Osteoblast (primary cell): ENCODE measurements around the gene EML3. TPM values are rescaled to one million over a fixed set of nuclear protein-coding genes. Genes with fewer than 3 reads are reported as not detected.

Experiments used
- DNase-seq: peaks from one replicate; pipeline ENCODE4 v3.0.0; 2011; ENCODE audit warnings: low spot score, mixed read lengths; ENCODE audit not compliant: insufficient read length; ENCODE audit errors: missing footprints
- H2AFZ ChIP-seq: 2 replicates; pipeline ENCODE4 v1.6.0; 2011; ENCODE audit warnings: mild to moderate bottlenecking, low read length
- H3K27ac ChIP-seq: 2 replicates; pipeline ENCODE4 v1.5.1; 2011; ENCODE audit warnings: mild to moderate bottlenecking, low read depth, low read length, moderate library complexity
- H3K27me3 ChIP-seq: 2 replicates; pipeline ENCODE4 v1.6.0; 2012; ENCODE audit warnings: mild to moderate bottlenecking, control low read depth, inconsistent platforms, low read length, moderate library complexity; ENCODE audit not compliant: insufficient read depth
- H3K36me3 ChIP-seq: 2 replicates; pipeline ENCODE4 v1.5.1; 2011; ENCODE audit warnings: mild to moderate bottlenecking, low read length, control low read depth, moderate library complexity; ENCODE audit not compliant: insufficient read depth
- H3K4me1 ChIP-seq: 2 replicates; pipeline ENCODE4 v1.5.1; 2011; ENCODE audit warnings: mild to moderate bottlenecking, low read length, control low read depth, moderate library complexity; ENCODE audit not compliant: insufficient read depth
- H3K4me2 ChIP-seq: 2 replicates; pipeline ENCODE4 v1.6.0; 2011; ENCODE audit warnings: mild to moderate bottlenecking, low read length; ENCODE audit not compliant: insufficient read depth
- H3K4me3 ChIP-seq: fragments of 200-600 bp; sonication (generic); 3 replicates; pipeline ENCODE4 v1.5.1; 2012; ENCODE audit warnings: mild to moderate bottlenecking, low read length, inconsistent platforms; ENCODE audit not compliant: insufficient read depth
- H3K79me2 ChIP-seq: 2 replicates; pipeline ENCODE4 v1.6.0; 2012; ENCODE audit warnings: mild to moderate bottlenecking, low read length, control low read depth, inconsistent platforms; ENCODE audit not compliant: insufficient read depth
- H3K9me3 ChIP-seq: 2 replicates; pipeline ENCODE4 v1.5.1; 2011; ENCODE audit warnings: low read depth, low read length, control low read depth
- H4K20me1 ChIP-seq: 2 replicates; pipeline ENCODE4 v1.6.0; 2012; ENCODE audit warnings: mild to moderate bottlenecking, low read length, control low read depth; ENCODE audit not compliant: insufficient read depth
- total RNA-seq: library from RNA; depleted of rRNA; stranded (reverse); fragments of >200 nt; gene quantifications from 2 replicates; pipeline ENCODE4 v1.2.3, GENCODE V29; 2012
- TF ChIP-seq, protein P1 (sequence below): IDR thresholded peaks from 2 replicates; pipeline ENCODE4 v1.5.1; 2011; ENCODE audit warnings: mild to moderate bottlenecking, low read depth, low read length, moderate library complexity; ENCODE audit errors: extremely low read depth

EML3 gene
- total RNA-seq, 1 donor, result 26.4 TPM

DNA sequence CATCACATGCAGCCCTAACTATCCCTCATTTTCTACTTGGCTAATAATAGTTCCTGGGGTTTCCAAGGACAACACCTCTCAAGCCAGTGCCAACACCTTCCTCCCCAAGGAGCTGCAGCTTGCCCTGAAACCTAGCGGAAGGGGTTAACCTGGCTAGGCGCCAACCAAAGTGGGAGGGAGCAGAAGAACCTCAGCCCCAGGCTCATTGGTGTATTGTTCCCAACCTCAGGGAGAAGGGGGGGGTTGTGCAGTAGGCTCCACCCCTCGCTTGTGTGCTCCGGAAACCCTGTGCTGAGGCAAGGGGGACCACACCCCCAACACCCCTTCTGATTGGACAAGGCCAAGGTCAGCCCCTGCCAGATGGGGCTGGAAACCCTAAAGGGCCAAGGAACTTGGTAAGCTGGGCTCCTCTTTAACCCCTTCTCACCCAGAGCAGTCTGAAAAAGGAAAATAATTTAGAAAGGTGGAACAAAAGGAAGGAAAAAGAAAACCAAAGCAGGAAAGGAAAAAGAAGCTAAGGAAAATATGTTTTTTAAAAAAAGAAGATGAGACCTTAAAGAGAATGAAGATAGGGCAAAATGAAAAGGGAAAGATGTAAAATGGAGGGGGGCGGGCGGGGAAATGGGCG is 13.4 kb downstream of the EML3 start:
- TF ChIP-seq, protein P1, sequence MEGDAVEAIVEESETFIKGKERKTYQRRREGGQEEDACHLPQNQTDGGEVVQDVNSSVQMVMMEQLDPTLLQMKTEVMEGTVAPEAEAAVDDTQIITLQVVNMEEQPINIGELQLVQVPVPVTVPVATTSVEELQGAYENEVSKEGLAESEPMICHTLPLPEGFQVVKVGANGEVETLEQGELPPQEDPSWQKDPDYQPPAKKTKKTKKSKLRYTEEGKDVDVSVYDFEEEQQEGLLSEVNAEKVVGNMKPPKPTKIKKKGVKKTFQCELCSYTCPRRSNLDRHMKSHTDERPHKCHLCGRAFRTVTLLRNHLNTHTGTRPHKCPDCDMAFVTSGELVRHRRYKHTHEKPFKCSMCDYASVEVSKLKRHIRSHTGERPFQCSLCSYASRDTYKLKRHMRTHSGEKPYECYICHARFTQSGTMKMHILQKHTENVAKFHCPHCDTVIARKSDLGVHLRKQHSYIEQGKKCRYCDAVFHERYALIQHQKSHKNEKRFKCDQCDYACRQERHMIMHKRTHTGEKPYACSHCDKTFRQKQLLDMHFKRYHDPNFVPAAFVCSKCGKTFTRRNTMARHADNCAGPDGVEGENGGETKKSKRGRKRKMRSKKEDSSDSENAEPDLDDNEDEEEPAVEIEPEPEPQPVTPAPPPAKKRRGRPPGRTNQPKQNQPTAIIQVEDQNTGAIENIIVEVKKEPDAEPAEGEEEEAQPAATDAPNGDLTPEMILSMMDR, result no peak
- peak overlapping the region; percentile 13 for H3K27ac ChIP-seq
- H3K4me1 ChIP-seq, result peaks cover 27% of the 10 kb centered on the region
- H3K27me3 ChIP-seq, result no peaks in the 10 kb centered on the region
- H3K79me2 ChIP-seq, result peaks cover 43% of the 10 kb centered on the region
- peaks cover 27% of the 10 kb centered on the region for H4K20me1 ChIP-seq
- H3K4me3 ChIP-seq, result peak overlapping the region; percentile 44
- no peaks in the 10 kb centered on the region for H3K9me3 ChIP-seq
- H2AFZ ChIP-seq, result no peak overlapping the region
- peak overlapping the region; percentile 96 for H3K4me2 ChIP-seq
- H3K36me3 ChIP-seq, result peaks cover 62% of the 10 kb centered on the region
- DNase-seq, result peak; percentile 100

DNA sequence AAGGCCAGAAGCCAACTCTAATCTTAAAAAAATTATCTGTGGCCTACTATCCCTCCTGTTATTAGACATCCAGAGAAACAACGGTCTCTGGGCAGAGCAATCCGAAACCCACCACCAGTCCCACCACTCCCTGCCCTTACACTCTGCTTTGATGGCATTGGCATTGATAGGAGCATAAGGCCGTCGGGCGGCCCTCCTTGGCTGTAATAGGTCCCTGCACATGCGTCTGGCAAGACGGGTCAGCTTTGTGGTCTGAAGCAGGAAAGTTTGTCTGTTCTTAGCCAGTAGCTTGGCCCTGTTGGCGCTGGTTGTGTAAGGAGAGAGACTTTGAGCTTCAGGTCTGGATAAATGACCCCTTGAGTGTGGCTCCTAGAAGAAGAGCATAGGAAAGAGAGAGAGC is 17.5 kb downstream of the EML3 start:
- peaks cover 62% of the 10 kb centered on the region for H3K36me3 ChIP-seq
- peaks cover 23% of the 10 kb centered on the region for H4K20me1 ChIP-seq
- H3K4me2 ChIP-seq, result no peak overlapping the region
- peak; percentile 13 for DNase-seq
- H3K9me3 ChIP-seq, result no peaks in the 10 kb centered on the region
- H3K27ac ChIP-seq, result no peak overlapping the region
- H3K4me1 ChIP-seq, result peaks cover 29% of the 10 kb centered on the region
- no peak overlapping the region for H2AFZ ChIP-seq
- peaks cover 38% of the 10 kb centered on the region for H3K79me2 ChIP-seq
- no peak overlapping the region for H3K4me3 ChIP-seq
- no peaks in the 10 kb centered on the region for H3K27me3 ChIP-seq
- TF ChIP-seq, protein P1, result no peak

DNA sequence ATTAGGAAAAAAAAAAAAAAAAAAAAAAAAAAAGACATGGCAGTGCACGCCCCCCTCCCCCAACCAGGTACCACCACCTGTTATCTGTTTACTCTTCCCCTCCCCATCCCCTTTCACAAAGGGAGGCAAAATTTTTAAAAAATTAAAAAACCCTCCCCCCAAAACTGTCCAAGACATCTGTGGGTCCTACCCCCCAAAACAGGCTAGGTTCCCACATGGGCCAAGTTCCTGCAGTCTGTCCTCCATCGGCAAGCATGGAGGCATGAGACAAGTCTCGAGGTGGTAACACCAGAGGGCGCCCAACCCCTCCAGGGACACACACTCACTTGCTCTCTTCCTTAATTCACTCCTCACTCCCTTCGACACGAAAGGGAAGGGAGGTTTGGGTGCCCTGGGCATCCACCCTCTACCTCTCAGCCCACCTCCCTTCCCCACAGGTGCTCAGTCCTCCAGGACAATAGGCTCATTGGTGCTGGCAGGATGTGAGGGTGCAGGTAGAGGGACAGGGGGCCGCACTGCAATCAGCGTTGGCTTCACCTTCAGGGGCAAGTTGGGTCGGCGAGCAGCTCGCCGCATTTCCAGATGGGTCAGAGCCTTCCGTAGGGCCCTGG is 19.0 kb downstream of the EML3 start:
- H4K20me1 ChIP-seq, result peaks cover 11% of the 10 kb centered on the region
- H3K27me3 ChIP-seq, result no peaks in the 10 kb centered on the region
- H3K4me1 ChIP-seq, result peaks cover 20% of the 10 kb centered on the region
- H3K36me3 ChIP-seq, result peaks cover 51% of the 10 kb centered on the region
- H3K4me3 ChIP-seq, result no peak overlapping the region
- TF ChIP-seq, protein P1, result peak; percentile 72
- peaks cover 32% of the 10 kb centered on the region for H3K79me2 ChIP-seq
- no peak overlapping the region for H3K4me2 ChIP-seq
- no peaks in the 10 kb centered on the region for H3K9me3 ChIP-seq
- peak; percentile 92 for DNase-seq
- no peak overlapping the region for H2AFZ ChIP-seq
- no peak overlapping the region for H3K27ac ChIP-seq

DNA sequence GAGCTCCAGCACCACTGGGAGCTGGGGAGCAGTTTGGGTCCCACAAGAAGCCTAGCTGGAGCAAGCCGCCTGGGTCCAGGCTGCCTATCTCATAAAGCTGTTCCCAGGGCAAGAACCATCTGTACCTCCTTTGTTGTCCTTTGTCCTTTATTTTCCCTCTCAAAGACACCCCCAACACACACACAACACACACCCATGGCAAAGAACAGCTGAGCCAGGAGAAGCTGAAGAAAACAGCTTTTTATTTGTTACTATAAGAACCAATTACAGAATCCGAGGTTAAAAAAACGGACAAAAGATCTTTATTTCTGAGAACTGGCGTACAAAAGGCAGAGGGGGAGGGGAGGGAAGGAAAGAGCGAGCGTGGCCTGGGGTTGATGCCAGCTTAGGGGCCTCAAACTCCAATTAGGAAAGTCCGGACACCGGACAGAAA is 19.6 kb downstream of the EML3 start:
- Histone ChIP-seq H3K9me3 (no peaks in the 10 kb centered on the region), H3K36me3 (peaks cover 49% of the 10 kb centered on the region), H3K79me2 (peaks cover 26% of the 10 kb centered on the region), H4K20me1 (peaks cover 8% of the 10 kb centered on the region), H2AFZ (no peak overlapping the region), H3K4me2 (no peak overlapping the region), H3K4me1 (peaks cover 22% of the 10 kb centered on the region), H3K4me3 (no peak overlapping the region), H3K27me3 (no peaks in the 10 kb centered on the region), H3K27ac (no peak overlapping the region)
- TF ChIP-seq, protein P1, result no peak
- DNase-seq, result peak; percentile 25
